Suprapubic skin (tissue), 4 donors: Measurements from ENCODE around the gene CEP72. TPM values are rescaled to one million over a fixed set of nuclear protein-coding genes. Genes with fewer than 3 reads are reported as not detected.
"Not testable (repeated sequence)": the region's sequence is repeated elsewhere in the genome, so short reads cannot be mapped to it uniquely, and the experiment has no call there.

ENCODE experiments used
- DNase-seq, 2 donors: peaks; one replicate each; pipeline ENCODE4 v3.0.0-alpha.2; 2019; ENCODE audit warnings: low spot score in 2 of 2
- H3K27ac ChIP-seq: fragments of 200-600 bp; sonication (generic); one replicate; pipeline ENCODE4 v1.5.1; 2019
- H3K27me3 ChIP-seq: fragments of 200-600 bp; sonication (generic); one replicate; pipeline ENCODE4 v1.5.1; 2019
- H3K36me3 ChIP-seq: fragments of 200-600 bp; sonication (generic); one replicate; pipeline ENCODE4 v1.5.1; 2019
- H3K4me1 ChIP-seq: fragments of 200-600 bp; sonication (generic); one replicate; pipeline ENCODE4 v1.5.1; 2019
- H3K4me3 ChIP-seq: fragments of 200-600 bp; sonication (generic); one replicate; pipeline ENCODE4 v1.5.1; 2019; ENCODE audit warnings: mild to moderate bottlenecking
- H3K9me3 ChIP-seq: fragments of 200-600 bp; sonication (generic); one replicate; pipeline ENCODE4 v1.5.1; 2019
- EP300 ChIP-seq: sonication (generic); formaldehyde crosslinking; IDR thresholded peaks from one replicate; pipeline ENCODE4 v1.6.1; 2017; ENCODE audit warnings: antibody characterized with exemption
- POLR2A ChIP-seq, 2 donors: fragments of 450-650 bp; IDR thresholded peaks; one replicate each; pipeline ENCODE4 v1.6.1; 2017; ENCODE audit warnings: antibody characterized with exemption in 2 of 2, mild to moderate bottlenecking in 2 of 2, moderate library complexity in 2 of 2
- POLR2AphosphoS5 ChIP-seq, 3 donors: sonication (generic); formaldehyde crosslinking; IDR thresholded peaks; one replicate each; pipeline ENCODE4 v1.6.1; 2017; ENCODE audit warnings: antibody characterized with exemption in 3 of 3
- WGBS: methylation state at CpG from one replicate; pipeline ENCODE4 v1.1.5; 2018; 5-methylcytosine and 5-hydroxymethylcytosine counted together
- total RNA-seq, 4 donors: library from RNA; depleted of rRNA; stranded (reverse); fragments of >200 nt; gene quantifications; one replicate each; pipeline ENCODE4 v1.1.0, GENCODE V29; 2016
- TF ChIP-seq, protein P1 (sequence below), 2 donors: fragments of 200-600 bp in 1 of 2; fragments of 450-650 bp in 1 of 2; sonication (generic) in 1 of 2; IDR thresholded peaks; one replicate each; pipeline ENCODE4 v1.5.1; 2016 to 2019; ENCODE audit warnings: antibody characterized with exemption in 2 of 2, mild to moderate bottlenecking in 1 of 2, moderate library complexity in 1 of 2

CEP72 gene
- total RNA-seq, 4 donors from 2014 or later, result 8.3 to 13.6 (median 10.9) TPM

- WGBS, result 85% methylated on average over 9 of the region's 32 CpGs
- no peak overlapping the region for H3K27ac ChIP-seq
- DNase-seq, result peak in 1 of 2 donors; percentile 74
- H3K9me3 ChIP-seq, result no peaks in the 10 kb centered on the region
- no peak for TF ChIP-seq POLR2A (IDR thresholded peaks at IDR 0.05)
- TF ChIP-seq, protein P1, sequence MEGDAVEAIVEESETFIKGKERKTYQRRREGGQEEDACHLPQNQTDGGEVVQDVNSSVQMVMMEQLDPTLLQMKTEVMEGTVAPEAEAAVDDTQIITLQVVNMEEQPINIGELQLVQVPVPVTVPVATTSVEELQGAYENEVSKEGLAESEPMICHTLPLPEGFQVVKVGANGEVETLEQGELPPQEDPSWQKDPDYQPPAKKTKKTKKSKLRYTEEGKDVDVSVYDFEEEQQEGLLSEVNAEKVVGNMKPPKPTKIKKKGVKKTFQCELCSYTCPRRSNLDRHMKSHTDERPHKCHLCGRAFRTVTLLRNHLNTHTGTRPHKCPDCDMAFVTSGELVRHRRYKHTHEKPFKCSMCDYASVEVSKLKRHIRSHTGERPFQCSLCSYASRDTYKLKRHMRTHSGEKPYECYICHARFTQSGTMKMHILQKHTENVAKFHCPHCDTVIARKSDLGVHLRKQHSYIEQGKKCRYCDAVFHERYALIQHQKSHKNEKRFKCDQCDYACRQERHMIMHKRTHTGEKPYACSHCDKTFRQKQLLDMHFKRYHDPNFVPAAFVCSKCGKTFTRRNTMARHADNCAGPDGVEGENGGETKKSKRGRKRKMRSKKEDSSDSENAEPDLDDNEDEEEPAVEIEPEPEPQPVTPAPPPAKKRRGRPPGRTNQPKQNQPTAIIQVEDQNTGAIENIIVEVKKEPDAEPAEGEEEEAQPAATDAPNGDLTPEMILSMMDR (IDR thresholded peaks at IDR 0.05), result no peak
- TF ChIP-seq EP300, result no peak
- TF ChIP-seq POLR2AphosphoS5 (IDR thresholded peaks at IDR 0.05), result no peak
- no peaks in the 10 kb centered on the region for H3K4me1 ChIP-seq
- no peaks in the 10 kb centered on the region for H3K36me3 ChIP-seq
- no peak overlapping the region for H3K4me3 ChIP-seq
- H3K27me3 ChIP-seq, result peaks cover 38% of the 10 kb centered on the region
Measured at GRCh38 chr5:603081-603998, 8.8 kb upstream of the CEP72 start.

GRCh38 chr5:604391-604831, 7.7 kb upstream of the CEP72 start:
- H3K4me3 ChIP-seq, result no peak overlapping the region

GRCh38 chr5:605090-605489, 7.0 kb upstream of the CEP72 start:
- WGBS, result 89% methylated on average over 6 of the region's 6 CpGs
- H3K36me3 ChIP-seq, H3K4me3 ChIP-seq, H3K4me1 ChIP-seq, H3K27ac ChIP-seq, DNase-seq, H3K9me3 ChIP-seq: not testable (repeated sequence)
- H3K27me3 ChIP-seq, result peaks cover 33% of the 10 kb centered on the region

More at GRCh38 chr5:604391-604831, 7.7 kb upstream of the CEP72 start:
- 88% methylated on average over 11 of the region's 12 CpGs for WGBS
- peaks cover 33% of the 10 kb centered on the region for H3K27me3 ChIP-seq
- peak in 1 of 2 donors; percentile 64 for DNase-seq
- no peak for TF ChIP-seq POLR2A (IDR thresholded peaks at IDR 0.05)
- TF ChIP-seq, protein P1 (IDR thresholded peaks at IDR 0.05), result no peak
- TF ChIP-seq EP300, result no peak
- no peak for TF ChIP-seq POLR2AphosphoS5 (IDR thresholded peaks at IDR 0.05)
- no peak overlapping the region for H3K27ac ChIP-seq
- H3K9me3 ChIP-seq, result no peaks in the 10 kb centered on the region
- no peaks in the 10 kb centered on the region for H3K4me1 ChIP-seq
- no peaks in the 10 kb centered on the region for H3K36me3 ChIP-seq

- H3K4me1 ChIP-seq, result no peaks in the 10 kb centered on the region
- peak in 1 of 2 donors; percentile 54 for DNase-seq
- peaks cover 33% of the 10 kb centered on the region for H3K27me3 ChIP-seq
- H3K4me3 ChIP-seq, result no peak overlapping the region
- H3K9me3 ChIP-seq, result no peaks in the 10 kb centered on the region
- WGBS, result 89% methylated on average over 6 of the region's 8 CpGs
- H3K27ac ChIP-seq, result no peak overlapping the region
- TF ChIP-seq, protein P1 (IDR thresholded peaks at IDR 0.05), result no peak
- no peak for TF ChIP-seq POLR2AphosphoS5 (IDR thresholded peaks at IDR 0.05)
- TF ChIP-seq EP300, result no peak
- TF ChIP-seq POLR2A (IDR thresholded peaks at IDR 0.05), result no peak
- no peaks in the 10 kb centered on the region for H3K36me3 ChIP-seq
Measured at GRCh38 chr5:606061-606460, 6.1 kb upstream of the CEP72 start.

GRCh38 chr5:606526-607399, 5.4 kb upstream of the CEP72 start:
- Histone ChIP-seq H3K9me3 (no peaks in the 10 kb centered on the region), H3K27me3 (peaks cover 26% of the 10 kb centered on the region), H3K36me3 (no peaks in the 10 kb centered on the region), H3K27ac (no peak overlapping the region), H3K4me1 (peaks cover 6% of the 10 kb centered on the region), H3K4me3 (no peak overlapping the region)
- TF ChIP-seq POLR2AphosphoS5 (IDR thresholded peaks at IDR 0.05), result no peak
- TF ChIP-seq, protein P1 (IDR thresholded peaks at IDR 0.05), result no peak
- TF ChIP-seq POLR2A (IDR thresholded peaks at IDR 0.05), result no peak
- no peak for TF ChIP-seq EP300
- peak in 1 of 2 donors; percentile 65 for DNase-seq
- WGBS, result 80% methylated on average over 13 of the region's 21 CpGs
